Putamen (tissue), 1 donor: ENCODE results near the gene NT5C3B.
A peak's percentile ranks its signal among the peaks of the same experiment; 100 is the strongest.
"Not testable (repeated sequence)": the region's sequence is repeated elsewhere in the genome, so short reads cannot be mapped to it uniquely, and the experiment has no call there.

Experiments
- DNase-seq: peaks from one replicate; pipeline ENCODE4 v3.0.0-alpha.2; 2016; ENCODE audit warnings: low spot score

The NT5C3B gene

DNA sequence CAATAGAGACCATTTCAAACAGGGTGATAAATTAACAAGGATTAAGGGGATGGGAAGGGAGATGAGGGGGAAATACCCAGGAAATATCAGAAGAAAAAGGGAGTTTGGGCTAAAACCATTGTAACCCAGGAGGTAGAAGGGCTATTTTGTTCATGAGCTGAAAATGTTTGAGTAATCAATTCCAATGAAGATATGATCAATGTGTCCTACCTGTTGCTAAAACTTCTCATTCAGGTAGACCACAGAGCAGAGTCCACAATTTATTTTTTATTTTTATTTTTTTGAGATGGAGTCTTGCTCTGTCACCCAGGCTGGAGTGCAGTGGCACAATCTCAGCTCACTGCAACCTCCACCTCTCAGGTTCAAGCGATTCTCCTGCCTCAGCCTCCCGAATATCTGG is 3.4 kb upstream of the NT5C3B start:
- DNase-seq = not testable (repeated sequence)

DNA sequence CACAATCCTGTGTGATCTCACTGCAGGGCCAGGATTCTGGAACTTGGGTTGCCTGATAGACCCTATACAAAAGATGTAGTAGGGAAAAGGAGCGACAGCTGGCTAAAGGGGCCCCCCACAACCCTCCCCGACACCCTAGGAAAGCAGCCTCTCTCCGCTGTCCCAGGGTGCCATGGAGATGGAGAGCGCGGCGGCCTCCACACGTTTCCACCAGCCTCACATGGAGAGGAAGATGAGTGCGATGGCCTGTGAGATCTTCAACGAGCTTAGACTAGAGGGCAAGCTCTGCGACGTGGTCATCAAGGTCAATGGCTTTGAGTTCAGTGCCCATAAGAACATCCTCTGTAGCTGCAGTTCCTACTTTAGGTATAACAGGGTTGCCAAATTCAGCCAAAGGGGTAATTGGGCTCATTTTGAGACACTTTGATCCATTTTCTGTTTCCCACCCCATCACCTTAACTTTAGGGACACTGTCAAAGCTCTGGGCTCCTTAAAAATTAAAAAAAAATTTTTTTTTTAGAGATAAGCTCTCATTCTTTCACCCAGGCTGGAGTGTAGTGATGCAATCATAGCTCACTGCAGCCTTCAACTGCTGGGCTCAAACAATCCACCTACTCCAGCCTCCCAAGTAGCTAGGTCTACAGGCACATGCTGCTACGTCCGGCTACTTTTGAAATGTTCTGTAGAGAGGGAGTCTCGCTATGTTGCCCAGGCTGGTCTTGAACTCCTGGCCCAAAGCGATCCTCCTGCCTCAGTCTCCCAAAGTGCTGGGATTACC is 1.9 kb upstream of the NT5C3B start, which contains the start of gene KLHL10:
TSS of gene KLHL10 (plus strand) at position 65 of the 778 bp plus-strand sequence. CDS start at position 173, 108 bp downstream.
- no peak for DNase-seq

DNA sequence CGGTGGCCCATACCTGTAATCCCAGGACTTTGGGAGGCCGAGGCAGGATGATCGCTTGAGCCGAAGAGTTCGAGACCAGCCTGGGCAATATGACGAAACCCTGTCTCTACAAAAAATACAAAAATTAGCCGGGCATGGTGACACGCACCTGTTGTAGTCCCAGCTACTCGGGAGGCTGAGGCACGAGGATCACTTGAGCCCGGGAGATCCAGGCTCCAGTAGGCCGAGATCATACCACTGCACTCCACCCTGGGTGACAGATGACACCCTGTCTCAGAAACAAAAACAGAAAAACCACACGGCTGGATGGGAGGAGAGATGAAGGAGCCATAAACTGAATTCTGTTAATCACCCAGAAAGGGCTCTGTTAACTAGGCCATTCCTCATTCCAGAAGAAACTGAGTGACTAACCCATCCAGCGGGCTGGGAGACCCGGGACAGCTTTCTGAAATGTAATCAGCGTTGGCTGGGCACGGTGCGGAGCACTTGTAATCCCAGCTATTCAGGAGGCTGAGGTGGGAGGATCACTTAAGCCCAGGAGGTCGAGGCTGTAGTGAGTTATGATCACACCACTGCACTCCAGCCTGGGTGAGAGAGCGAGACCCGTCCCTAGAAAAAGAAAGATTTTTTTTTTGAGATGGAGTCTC is 641 bp upstream of the NT5C3B start:
- no peak for DNase-seq

DNA sequence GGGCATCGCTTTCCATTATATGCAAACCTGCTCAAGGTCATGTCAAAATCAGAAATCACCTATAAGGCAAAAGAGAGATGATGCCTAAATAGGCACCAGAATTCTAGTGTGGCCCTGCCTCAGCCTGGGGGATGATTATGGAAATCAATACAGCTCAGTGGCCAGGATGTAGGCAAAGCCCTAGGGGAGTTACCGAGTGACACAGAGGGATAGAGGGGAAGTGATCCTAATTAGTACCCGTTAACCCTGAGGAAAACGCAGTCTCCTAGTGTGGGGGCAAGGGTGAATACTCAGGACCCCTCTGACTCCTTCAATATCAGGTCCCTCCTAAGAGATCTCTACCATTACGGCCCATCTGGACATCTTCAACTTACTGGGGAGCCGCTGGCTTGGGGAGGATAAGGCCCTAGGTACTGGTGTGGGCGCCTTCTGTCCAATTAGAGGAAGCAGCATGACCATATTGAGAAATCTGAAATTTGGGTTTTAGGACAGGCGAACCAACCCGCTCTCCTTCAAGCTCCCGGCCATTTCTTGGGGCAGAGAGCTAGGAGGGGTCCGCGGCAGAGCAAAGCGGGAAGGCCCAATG is 725 bp downstream of the NT5C3B start:
- DNase-seq = no peak

DNA sequence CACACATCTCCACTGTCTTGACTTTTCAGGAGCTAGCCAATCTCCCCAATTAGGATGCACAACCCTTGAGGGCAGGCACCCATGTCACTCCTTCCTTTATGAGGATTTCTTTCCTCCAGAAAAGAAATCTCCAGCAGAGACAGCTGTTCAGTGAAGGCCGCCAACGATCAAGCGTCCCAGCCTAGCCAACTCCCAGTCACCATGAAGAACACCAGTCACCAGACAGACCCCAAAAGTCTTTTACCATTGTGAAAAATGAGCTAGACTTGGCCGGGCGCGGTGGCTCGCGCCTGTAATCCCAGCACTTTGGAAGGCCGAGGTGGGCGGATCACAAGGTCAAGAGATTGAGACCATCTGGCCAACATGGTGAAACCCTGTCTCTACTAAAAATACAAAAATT is 6.1 kb downstream of the NT5C3B start:
- DNase-seq = not testable (repeated sequence)

DNA sequence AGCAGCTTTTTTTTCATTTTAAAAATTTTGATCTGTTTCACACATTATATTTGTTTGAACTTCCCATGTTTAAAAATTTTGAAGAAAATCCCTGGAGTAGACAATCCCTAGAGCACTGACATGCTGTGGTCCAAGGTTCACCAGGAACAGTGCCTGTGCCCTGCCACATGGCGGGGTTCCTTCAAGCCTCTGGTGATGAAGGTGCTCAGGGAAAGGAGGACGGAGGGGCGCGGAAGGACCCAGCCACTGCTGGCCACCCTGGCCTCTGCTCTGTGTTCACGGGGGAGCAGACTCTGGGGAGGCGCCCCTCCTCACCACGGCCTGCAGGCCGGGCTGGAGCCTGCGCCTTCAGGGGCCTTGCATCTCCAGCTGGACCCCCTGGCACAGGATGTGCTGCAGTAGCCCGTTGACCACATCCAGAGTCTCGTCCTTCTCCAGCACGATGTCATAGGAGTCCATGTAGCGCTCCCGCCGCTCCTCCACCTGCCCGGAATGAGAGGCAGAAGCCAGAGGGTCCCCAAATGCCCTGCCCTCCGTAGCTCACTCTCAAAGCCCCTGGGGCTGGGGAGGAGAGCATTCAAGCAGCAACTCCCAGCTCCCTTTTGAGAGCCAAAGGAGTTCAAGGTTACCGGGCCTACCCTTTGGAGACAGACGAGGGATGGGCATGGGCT is 10.7 kb downstream of the NT5C3B start:
- no peak for DNase-seq

DNA sequence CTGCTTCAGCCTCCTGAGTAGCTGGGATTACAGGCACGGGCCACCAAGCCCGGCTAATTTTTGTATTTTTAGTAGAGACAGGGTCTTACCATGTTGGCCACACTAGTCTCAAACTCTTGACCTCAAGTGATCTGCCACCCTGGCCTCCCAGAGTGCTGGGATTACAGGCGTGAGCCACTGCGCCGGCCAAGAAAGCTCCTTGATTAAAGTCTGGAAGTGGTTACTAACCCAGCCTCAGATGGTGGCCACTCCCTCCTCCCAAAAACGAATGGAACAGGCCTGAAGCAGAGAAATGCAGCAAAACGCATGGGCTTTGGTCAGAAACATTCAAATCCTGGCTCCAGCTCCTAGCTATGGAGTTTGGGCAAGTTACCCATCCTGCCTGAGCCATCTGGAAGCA is 11.9 kb downstream of the NT5C3B start:
- no peak for DNase-seq

DNA sequence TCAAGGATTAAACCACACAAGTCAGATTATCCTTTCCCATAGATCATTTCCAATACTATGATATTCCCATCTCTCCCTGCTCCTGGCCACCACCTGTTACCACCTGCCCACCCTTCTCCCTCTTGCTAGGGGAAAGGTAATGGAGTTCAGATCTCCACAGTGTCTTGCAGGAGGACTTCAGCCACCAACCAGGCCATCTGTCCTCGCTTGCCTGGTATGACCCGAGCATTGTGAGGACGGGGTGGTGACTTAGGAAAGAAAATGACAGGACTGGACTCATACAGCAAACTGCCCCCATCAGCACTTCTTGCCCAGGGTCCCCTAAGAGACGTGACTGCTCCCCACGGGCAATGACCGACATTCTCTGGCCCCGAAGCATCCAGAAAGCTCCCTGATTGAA is 12.5 kb downstream of the NT5C3B start:
- DNase-seq = no peak

DNA sequence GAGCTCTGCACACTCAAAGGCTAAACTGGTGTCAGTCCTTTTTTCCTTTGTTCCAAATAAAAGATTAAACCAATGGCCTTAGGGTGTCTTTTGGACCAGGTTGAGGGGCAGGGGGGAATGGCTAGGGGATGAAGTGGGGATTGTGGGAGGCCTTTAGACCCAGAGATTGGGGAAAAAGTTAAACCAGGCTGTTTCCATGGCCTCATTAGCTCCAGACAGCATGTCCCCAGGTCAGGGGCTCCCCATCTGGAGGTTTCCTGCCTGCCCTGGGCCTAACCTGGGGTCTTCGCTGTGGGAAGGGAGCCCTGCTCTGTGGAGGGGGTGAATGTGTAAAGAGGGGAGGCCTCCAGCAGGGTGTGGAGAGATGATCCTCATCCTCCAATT is 12.9 kb downstream of the NT5C3B start:
- DNase-seq = no peak

DNA sequence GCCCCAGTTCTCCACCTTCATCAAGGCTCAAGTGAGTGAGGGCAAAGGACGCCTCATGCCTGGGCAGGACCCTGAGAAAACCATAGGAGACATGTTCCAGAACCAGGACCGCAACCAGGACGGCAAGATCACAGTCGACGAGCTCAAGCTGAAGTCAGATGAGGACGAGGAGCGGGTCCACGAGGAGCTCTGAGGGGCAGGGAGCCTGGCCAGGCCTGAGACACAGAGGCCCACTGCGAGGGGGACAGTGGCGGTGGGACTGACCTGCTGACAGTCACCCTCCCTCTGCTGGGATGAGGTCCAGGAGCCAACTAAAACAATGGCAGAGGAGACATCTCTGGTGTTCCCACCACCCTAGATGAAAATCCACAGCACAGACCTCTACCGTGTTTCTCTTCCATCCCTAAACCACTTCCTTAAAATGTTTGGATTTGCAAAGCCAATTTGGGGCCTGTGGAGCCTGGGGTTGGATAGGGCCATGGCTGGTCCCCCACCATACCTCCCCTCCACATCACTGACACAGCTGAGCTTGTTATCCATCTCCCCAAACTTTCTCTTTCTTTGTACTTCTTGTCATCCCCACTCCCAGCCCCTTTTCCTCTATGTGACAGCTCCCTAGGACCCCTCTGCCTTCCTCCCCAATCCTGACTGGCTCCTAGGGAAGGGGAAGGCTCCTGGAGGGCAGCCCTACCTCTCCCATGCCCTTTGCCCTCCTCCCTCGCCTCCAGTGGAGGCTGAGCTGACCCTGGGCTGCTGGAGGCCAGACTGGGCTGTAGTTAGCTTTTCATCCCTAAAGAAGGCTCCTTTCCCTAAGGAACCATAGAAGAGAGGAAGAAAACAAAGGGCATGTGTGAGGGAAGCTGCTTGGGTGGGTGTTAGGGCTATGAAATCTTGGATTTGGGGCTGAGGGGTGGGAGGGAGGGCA is 13.6 kb downstream of the NT5C3B start:
- no peak for DNase-seq

DNA sequence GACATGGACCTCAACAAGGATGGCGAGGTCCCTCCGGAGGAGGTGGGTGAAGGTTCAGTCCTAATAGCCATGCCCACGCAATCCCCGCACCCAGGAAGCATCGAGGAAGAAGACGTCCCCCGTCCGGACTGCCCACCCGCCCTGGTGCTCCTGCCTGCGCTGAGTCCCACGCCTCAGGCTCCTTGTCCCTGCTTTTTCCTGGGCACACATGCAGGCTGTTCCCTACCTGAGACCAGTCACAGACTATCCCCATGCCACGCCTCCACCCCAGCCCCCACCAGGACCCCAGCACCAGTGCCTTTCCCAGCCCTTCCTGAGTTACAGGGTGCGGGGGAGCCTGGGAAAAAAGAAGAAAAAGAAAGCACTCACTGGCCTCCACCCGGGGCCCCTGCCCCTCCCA is 14.3 kb downstream of the NT5C3B start:
- no peak for DNase-seq

DNA sequence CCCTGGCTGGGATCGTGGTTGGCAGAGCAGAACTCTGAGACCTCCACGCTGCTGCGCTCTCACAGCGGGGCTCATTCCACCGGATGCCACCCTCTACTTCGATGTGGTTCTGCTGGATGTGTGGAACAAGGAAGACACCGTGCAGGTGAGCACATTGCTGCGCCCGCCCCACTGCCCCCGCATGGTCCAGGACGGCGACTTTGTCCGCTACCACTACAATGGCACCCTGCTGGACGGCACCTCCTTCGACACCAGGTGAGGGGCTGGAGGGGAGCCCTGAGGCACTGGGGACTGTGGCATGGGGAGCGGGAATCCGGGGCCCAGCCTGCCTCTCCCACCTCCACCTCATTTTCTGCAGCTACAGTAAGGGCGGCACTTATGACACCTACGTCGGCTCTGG is 18.0 kb downstream of the NT5C3B start:
- no peak for DNase-seq

DNA sequence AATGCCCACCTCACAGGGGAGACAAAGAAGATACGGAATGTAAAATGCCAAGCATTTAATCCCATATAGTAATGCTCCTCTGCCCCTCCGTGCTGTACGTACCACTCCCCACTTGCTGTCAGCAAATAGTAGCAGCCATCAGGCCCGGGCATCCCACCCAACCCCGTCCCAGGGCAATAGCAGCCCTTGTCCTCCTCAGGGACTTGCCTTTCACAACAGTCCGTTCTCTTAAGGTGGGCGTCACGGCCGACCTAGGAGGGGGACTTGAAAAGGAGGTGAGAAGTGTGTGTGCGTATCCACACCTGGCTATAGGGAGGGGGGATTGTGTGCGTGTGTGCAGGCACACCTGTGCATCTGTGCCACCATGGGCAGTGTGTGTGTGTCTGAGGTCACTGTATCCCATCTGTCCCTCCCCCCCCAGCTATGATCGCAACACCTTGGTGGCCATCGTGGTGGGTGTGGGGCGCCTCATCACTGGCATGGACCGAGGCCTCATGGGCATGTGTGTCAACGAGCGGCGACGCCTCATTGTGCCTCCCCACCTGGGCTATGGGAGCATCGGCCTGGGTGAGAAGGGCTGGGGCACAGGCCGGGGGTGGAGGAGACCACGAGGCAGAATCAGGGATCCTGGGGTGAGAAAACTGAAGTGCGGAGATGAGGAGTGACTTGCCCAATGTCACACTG is 19.3 kb downstream of the NT5C3B start:
- no peak for DNase-seq

DNA sequence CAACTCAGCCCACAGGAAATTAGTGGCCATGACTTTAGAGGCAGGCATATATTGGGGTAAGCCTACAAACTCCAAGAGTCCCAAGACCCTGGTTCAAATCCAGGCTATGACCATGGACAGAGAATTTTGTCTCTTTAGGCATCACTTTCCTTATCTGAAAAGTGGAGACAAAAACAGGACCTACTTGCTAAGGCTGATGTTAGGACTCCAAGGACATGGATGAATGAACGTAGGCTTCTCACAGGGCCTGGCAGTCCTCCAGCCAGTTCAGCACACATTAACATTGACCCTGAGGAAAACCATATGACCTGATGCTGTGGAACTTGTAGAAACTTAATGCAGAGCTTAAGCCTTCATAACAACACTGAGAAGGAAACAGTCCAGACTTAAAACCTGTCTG is 21.8 kb downstream of the NT5C3B start:
- DNase-seq = no peak

DNA sequence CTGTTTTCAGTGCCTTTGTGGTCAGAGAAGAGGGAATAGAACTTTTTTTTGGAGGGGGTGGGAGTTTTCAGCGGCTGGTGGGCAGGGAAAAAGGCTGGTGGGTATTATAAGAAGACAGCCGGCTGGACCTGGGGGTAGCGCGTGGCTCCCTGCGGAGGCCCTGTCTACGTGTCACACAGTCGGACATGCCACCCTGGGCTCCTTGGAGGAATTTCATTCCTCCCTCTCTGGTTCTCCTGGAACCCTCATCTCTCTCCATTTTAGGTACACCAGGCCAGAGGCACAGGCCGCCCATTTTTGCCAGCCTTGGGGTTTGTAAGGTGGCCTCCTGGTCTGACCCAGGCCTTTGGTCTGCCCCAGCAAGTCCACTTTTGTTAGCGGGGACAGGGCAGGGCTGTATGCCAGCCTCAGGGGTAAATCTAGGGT is 22.3 kb downstream of the NT5C3B start:
- no peak for DNase-seq

DNA sequence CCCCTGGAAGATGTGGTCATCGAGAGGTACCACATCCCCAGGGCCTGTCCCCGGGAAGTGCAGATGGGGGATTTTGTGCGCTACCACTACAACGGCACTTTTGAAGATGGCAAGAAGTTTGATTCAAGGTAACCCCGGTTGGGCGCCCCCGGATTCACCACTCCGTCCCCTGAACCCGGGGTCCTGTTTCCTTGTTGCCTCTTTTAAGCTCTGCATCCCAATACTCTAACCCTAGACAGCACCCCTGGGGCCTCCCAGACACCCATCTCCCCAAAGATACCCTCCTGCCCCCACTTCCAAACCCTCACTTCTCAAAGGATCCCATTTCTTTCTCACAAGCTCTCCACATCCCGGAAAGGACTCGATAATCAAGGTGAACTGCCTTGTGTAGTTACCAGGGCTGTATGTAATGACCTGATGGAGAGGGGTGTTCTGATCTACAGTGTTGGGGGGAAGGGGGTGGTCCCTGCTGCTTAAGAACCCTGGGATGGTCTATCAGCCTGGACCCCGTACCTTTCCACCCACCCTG is 22.8 kb downstream of the NT5C3B start:
- no peak for DNase-seq

DNA sequence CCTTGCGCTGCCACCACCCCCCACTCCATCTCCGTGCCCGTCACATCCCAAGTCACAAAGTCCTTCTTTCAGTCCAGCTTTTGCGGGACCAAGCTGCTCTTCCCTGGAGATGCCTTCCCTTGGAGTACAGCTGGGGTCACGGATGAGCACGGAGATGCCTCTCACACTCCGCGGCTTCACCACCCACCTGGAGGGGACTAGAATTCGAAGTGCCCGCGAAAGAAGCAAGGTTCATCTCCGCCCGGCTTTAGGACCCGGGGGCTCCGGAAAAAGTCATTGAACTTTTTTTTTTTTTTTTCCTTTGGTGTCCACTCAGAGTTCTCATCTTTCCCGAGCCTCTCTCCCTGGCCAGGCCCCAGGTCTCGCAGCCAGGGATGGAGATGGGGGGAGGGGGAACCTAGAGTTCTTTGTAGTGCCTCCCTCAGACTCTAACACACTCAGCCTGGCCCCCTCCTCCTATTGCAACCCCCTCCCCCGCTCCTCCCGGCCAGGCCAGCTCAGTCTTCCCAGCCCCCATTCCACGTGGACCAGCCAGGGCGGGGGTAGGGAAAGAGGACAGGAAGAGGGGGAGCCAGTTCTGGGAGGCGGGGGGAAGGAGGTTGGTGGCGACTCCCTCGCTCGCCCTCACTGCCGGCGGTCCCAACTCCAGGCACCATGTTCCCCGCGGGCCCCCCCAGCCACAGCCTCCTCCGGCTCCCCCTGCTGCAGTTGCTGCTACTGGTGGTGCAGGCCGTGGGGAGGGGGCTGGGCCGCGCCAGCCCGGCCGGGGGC is 23.5 kb downstream of the NT5C3B start, which contains the start of gene FKBP10:
TSS of gene FKBP10 (plus strand) at position 624 of the 771 bp plus-strand sequence. CDS start at position 655, 31 bp downstream.
- DNase-seq = peak; percentile 28

DNA sequence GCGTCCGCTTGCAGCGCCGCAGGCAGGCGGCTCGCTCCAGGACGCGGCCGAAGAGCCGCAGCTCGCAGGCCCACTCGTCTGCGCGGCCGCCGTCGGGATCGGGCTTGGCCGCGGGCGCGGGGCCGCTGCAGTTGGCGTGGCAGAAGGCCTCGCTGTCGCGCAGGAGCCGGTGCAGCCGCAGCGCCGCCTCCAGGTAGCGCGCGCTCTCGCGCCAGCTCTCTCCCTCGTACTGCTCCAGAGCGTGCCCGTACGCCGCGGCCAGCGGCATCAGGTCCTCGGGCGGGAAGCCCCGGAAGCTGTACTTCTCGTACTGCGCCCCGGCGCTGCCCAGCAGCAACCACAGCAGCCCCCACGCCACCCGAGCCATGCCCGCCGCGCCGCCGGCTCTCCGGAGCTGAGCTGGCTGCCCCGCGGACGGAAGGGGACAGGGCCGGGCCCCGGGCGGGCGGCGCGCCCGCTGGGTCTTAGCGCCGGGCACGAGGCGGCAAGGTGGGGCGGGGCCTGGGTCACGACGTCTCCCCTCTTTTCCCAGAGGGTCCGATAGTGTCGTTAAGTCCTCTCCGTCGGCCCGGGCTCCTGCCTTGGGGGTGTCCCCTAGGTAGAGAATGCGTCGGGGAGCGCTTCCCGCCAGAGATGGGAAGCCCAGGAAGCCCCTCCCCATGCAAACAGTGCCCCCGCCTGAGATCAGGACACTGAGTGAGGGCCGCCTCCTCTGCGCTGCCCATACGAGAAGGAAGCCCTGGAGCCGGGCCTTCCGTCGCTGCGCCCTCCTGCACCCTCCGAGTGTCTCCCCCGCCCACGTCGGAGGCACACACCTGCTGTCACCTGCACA is 24.3 kb downstream of the NT5C3B start, which contains the start of gene P3H4:
TSS of gene P3H4 (minus strand) at position 401 of the 832 bp plus-strand sequence. CDS start at position 367, 34 bp downstream.
- peak; percentile 68 for DNase-seq
